Activated CD8-positive, alpha-beta T cell treated with anti-CD3 and anti-CD28 coated beads, Interleukin-2, amount 10 ng/mL, durations not matched to agents 7 days and 5 days (primary cell): ENCODE results near the gene TRIM54. TPM values are rescaled to one million over a fixed set of nuclear protein-coding genes. Genes with fewer than 3 reads are reported as not detected.
"Not testable (repeated sequence)": the region's sequence is repeated elsewhere in the genome, so short reads cannot be mapped to it uniquely, and the experiment has no call there.

Source experiments
- ATAC-seq: fragments of 150-1000 bp; cut with Tn5 transposase; one replicate; pipeline ENCODE4 v1.10.0; 2021; ENCODE audit warnings: moderate library complexity
- CTCF ChIA-PET: fragments of 350-600 bp; sonication (Branson Sonifier 250); formaldehyde crosslinking; loops from one replicate; lab custom pipeline; 2021; ENCODE audit warnings: antibody characterized with exemption; lab: Charles Lee
- POLR2A ChIA-PET: fragments of 350-600 bp; sonication (Branson Sonifier 250); formaldehyde crosslinking; loops from one replicate; lab custom pipeline; 2021; ENCODE audit warnings: antibody characterized with exemption; lab: Charles Lee
- DNase-seq: peaks from one replicate; pipeline ENCODE4 v3.0.0-alpha.2; 2020
- H3K27ac Mint-ChIP-seq: one replicate; pipeline ENCODE4 v1.8.0; 2021; ENCODE audit warnings: mild to moderate bottlenecking, mixed read lengths
- H3K27me3 Mint-ChIP-seq: one replicate; pipeline ENCODE4 v1.8.0; 2021; ENCODE audit warnings: low read depth, mixed read lengths
- H3K36me3 Mint-ChIP-seq: one replicate; pipeline ENCODE4 v1.8.0; 2021; ENCODE audit warnings: low read depth, mixed read lengths
- H3K4me1 Mint-ChIP-seq: one replicate; pipeline ENCODE4 v1.8.0; 2021; ENCODE audit warnings: low read depth, mixed read lengths
- H3K4me3 Mint-ChIP-seq: one replicate; pipeline ENCODE4 v1.8.0; 2021; ENCODE audit warnings: mild to moderate bottlenecking, mixed read lengths
- H3K9me3 Mint-ChIP-seq: one replicate; pipeline ENCODE4 v1.8.0; 2022; ENCODE audit warnings: mixed read lengths; ENCODE audit not compliant: insufficient read depth
- total RNA-seq, 2 experiments: library from RNA; stranded (reverse); gene quantifications; one replicate each; pipeline ENCODE4 v1.2.3, GENCODE V29; 2021

The TRIM54 gene
- total RNA-seq, 2 experiments from 2014 or later: 0.26 to 0.31 TPM

DNA sequence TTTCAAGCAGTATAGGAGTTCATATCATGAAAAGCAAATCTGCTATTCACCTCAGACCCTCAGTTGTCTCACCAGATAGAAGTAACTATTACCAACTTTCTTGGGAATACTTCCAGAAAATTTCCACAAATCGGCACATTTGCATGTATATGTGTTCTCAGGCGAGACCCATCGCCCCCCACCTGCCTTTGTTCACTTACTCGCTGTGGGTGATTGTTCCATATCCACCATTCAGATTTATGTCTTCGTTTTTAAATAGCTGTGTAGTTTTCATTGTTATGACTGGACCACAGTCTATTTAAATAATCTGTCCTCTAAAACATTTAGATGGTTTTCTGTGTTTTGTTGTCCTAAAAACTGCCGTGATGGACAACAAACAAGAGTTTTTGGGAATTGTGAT is 3.3 kb downstream of the TRIM54 start:
- Mint-ChIP-seq H3K4me1 (no peaks in the 10 kb centered on the region), H3K36me3 (no peaks in the 10 kb centered on the region), H3K27ac (no peak overlapping the region), H3K27me3 (peaks cover 46% of the 10 kb centered on the region), H3K9me3 (no peaks in the 10 kb centered on the region), H3K4me3 (no peak overlapping the region)
- DNase-seq: no peak
- ChIA-PET CTCF (interaction anchor here (7.2 kb wide), 1 partner anchor 17 kb away, joined by 74 read pairs; no protein-coding TSS in a partner anchor), POLR2A (no interaction called here)
- ATAC-seq: no peak

DNA sequence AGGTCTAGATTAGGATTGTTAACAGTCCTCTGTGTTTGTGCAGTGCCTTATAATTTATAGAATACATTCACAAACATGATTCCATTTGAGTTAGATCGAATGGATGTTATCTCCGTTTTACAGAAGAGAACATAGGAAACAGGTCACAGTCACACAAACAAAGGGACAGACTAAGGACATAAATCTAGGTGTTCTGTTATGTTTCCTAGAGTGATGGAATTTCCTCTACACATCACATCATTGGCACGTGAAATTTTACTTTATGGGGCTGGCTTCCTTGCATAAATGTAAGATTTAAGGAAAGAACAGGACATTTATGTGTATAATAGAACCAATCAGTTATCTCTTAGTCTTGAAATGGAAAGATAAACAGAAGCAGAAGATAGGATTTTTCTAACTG is 6.4 kb downstream of the TRIM54 start:
- peaks cover 49% of the 10 kb centered on the region for H3K27me3 Mint-ChIP-seq
- no peak for DNase-seq
- POLR2A ChIA-PET: no interaction called here
- H3K4me1 Mint-ChIP-seq: peaks cover 2% of the 10 kb centered on the region
- no peak overlapping the region for H3K4me3 Mint-ChIP-seq
- CTCF ChIA-PET: interaction anchor here (0.7 to 7.3 kb wide), 4 partner anchors 8 to 23 kb away, joined by 3 to 61 read pairs (median 16); partner anchors contain the start of gene TRIM54
- no peaks in the 10 kb centered on the region for H3K9me3 Mint-ChIP-seq
- ATAC-seq: no peak
- H3K36me3 Mint-ChIP-seq: no peaks in the 10 kb centered on the region
- no peak overlapping the region for H3K27ac Mint-ChIP-seq

GRCh38 chr2:27290549-27290948 is 8.3 kb downstream of the TRIM54 start:
- no peak for ATAC-seq
- Mint-ChIP-seq H3K36me3 (no peaks in the 10 kb centered on the region), H3K9me3 (no peaks in the 10 kb centered on the region), H3K27ac (no peak overlapping the region), H3K4me1 (peaks cover 2% of the 10 kb centered on the region), H3K27me3 (peaks cover 37% of the 10 kb centered on the region), H3K4me3 (no peak overlapping the region)
- CTCF ChIA-PET: interaction anchor here (0.8 to 7.3 kb wide), 3 partner anchors 10 to 13 kb away, joined by 3 to 61 read pairs (median 23); partner anchors contain the start of gene TRIM54
- POLR2A ChIA-PET: no interaction called here
- no peak for DNase-seq

GRCh38 chr2:27291865-27292264 is 9.6 kb downstream of the TRIM54 start:
- no peaks in the 10 kb centered on the region for H3K36me3 Mint-ChIP-seq
- peaks cover 2% of the 10 kb centered on the region for H3K4me1 Mint-ChIP-seq
- POLR2A ChIA-PET: interaction anchor here (0.9 kb wide), 1 partner anchor 31 kb away, joined by 3 read pairs; the partner anchor contains the start of gene MPV17
- no peak overlapping the region for H3K4me3 Mint-ChIP-seq
- DNase-seq: no peak
- peaks cover 27% of the 10 kb centered on the region for H3K27me3 Mint-ChIP-seq
- ATAC-seq: no peak
- no peaks in the 10 kb centered on the region for H3K9me3 Mint-ChIP-seq
- no peak overlapping the region for H3K27ac Mint-ChIP-seq
- CTCF ChIA-PET: interaction anchor here (1.2 to 7.3 kb wide), 5 partner anchors 9 to 330 kb away, joined by 3 to 61 read pairs (median 4); partner anchors contain the start of gene TRIM54

- POLR2A ChIA-PET: no interaction called here
- Mint-ChIP-seq H3K4me3 (no peak overlapping the region), H3K27ac (no peak overlapping the region)
Measured at GRCh38 chr2:27294928-27295327, 12.7 kb downstream of the TRIM54 start.

GRCh38 chr2:27296481-27296880 is 14.3 kb downstream of the TRIM54 start:
- Mint-ChIP-seq H3K36me3 (no peaks in the 10 kb centered on the region), H3K4me1 (no peaks in the 10 kb centered on the region), H3K27ac (no peak overlapping the region), H3K27me3 (peaks cover 14% of the 10 kb centered on the region), H3K4me3 (no peak overlapping the region), H3K9me3 (no peaks in the 10 kb centered on the region)
- DNase-seq: no peak
- ChIA-PET POLR2A (no interaction called here), CTCF (interaction anchor here (0.9 to 2.4 kb wide), 3 partner anchors 17 to 81 kb away, joined by 3 to 11 read pairs (median 3); no protein-coding TSS in a partner anchor)
- ATAC-seq: no peak

More at GRCh38 chr2:27294928-27295327, 12.7 kb downstream of the TRIM54 start:
- Mint-ChIP-seq H3K36me3 (no peaks in the 10 kb centered on the region), H3K9me3 (no peaks in the 10 kb centered on the region), H3K27me3 (peaks cover 15% of the 10 kb centered on the region), H3K4me1 (peaks cover 2% of the 10 kb centered on the region)
- no peak for DNase-seq
- ATAC-seq: no peak
- CTCF ChIA-PET: interaction anchor here (3.9 kb wide), 1 partner anchor 8 kb away, joined by 36 read pairs; no protein-coding TSS in a partner anchor

DNA sequence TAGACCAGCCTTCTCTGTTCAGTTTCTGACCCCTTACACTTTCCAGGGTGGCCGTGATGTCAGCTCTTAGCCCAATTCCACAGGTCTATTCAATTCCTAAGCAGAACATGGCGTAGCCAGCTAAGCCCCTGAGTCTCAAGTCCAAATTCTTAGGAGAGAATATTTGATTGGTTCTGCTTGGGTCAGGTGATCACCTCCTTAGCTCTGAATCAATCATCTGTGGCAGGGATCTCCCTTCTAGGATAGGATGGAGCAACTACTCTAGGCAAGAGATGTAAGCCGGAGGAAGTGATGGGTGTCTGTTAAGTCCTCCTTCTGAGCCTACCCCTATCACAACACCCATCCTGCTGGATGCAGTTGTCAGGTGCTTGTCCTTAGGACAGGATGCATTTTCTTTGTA is 15.0 kb downstream of the TRIM54 start:
- no peak overlapping the region for H3K4me3 Mint-ChIP-seq
- ChIA-PET CTCF (interaction anchor here (0.9 to 2.4 kb wide), 3 partner anchors 17 to 81 kb away, joined by 3 to 11 read pairs (median 3); no protein-coding TSS in a partner anchor), POLR2A (no interaction called here)

DNA sequence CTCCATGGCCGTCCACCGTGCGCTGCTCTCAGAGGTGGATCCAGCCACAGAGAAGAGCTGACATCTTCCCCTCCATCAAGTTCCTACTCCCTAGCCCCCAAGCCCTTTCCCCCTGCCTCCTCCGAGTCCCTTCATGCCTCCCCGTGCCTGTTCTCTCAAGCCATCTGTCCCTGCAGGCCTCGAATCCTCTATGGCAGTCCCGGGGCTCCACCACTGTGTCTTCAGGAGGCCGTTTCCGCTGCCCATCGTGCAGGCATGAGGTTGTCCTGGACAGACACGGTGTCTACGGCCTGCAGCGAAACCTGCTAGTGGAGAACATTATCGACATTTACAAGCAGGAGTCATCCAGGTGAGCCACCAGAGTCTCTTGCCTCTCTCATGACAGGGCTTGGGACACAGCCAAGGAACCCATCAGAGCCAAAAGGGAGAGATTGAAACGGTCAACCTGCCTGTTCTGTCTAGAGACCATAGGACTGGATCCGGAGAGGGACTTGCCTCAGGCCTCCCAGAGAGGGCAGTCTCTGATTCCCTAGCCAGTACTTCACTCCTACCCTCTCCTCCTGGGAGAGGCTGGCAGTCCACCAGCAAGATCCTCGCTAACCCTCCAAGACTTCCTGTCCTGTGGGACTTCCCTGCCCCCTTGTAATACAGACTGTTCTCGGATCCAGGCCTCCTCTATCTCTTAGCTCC is 16.3 kb downstream of the TRIM54 start:
- POLR2A ChIA-PET: no interaction called here

More for the DNA sequence above, 15.0 kb downstream of the TRIM54 start:
- Mint-ChIP-seq H3K27me3 (peaks cover 8% of the 10 kb centered on the region), H3K36me3 (no peaks in the 10 kb centered on the region), H3K9me3 (no peaks in the 10 kb centered on the region), H3K27ac (no peak overlapping the region), H3K4me1 (no peaks in the 10 kb centered on the region)
- DNase-seq (no peak), ATAC-seq (no peak)

DNA sequence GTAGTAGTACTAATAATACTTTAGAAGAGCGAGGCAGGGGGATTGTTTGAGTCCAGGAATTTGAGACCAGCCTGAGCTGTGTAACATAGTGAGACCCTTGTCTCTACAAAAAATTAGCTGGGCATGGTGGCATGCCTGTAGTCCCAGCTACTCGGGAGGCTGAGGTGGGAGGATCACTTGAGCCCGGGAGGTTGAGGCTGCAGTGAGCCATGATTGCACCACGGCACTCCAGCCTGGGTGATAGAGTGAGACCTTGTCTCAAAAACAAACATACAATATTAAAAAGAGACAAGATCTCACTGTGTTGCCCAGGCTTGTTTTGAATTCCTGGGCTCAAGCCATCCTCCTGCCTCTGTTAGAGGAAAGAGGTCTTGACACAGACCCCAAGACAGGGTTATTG is 18.4 kb downstream of the TRIM54 start:
- not testable (repeated sequence) for H3K27me3 Mint-ChIP-seq, H3K4me3 Mint-ChIP-seq, ATAC-seq, H3K4me1 Mint-ChIP-seq, H3K9me3 Mint-ChIP-seq, H3K36me3 Mint-ChIP-seq, DNase-seq, H3K27ac Mint-ChIP-seq
- ChIA-PET POLR2A (interaction anchor here (0.6 kb wide), 1 partner anchor 29 kb away, joined by 3 read pairs; no protein-coding TSS in a partner anchor), CTCF (interaction anchor here (0.6 to 5.0 kb wide), 7 partner anchors 9 to 213 kb away, joined by 3 to 74 read pairs (median 4); partner anchors contain the start of genes SLC30A3 and TRIM54)

More for the DNA sequence above, 16.3 kb downstream of the TRIM54 start:
- no peaks in the 10 kb centered on the region for H3K9me3 Mint-ChIP-seq
- CTCF ChIA-PET: no interaction called here
- no peak for ATAC-seq
- H3K4me3 Mint-ChIP-seq: no peak overlapping the region
- no peaks in the 10 kb centered on the region for H3K36me3 Mint-ChIP-seq
- H3K27me3 Mint-ChIP-seq: no peaks in the 10 kb centered on the region
- H3K4me1 Mint-ChIP-seq: peaks cover 5% of the 10 kb centered on the region
- H3K27ac Mint-ChIP-seq: no peak overlapping the region
- DNase-seq: no peak

- Mint-ChIP-seq H3K27me3 (peaks cover 4% of the 10 kb centered on the region), H3K36me3 (no peaks in the 10 kb centered on the region), H3K4me1 (peaks cover 13% of the 10 kb centered on the region), H3K27ac (peak overlapping the region; percentile 58), H3K4me3 (peak overlapping the region; percentile 56), H3K9me3 (no peaks in the 10 kb centered on the region)
- POLR2A ChIA-PET: interaction anchor here (0.6 to 1.8 kb wide), 3 partner anchors 15 to 170 kb away, joined by 3 to 6 read pairs (median 5); partner anchors contain the start of gene MPV17
- CTCF ChIA-PET: interaction anchor here (0.6 to 5.0 kb wide), 52 partner anchors 9 to 532 kb away, joined by 3 to 74 read pairs (median 6); partner anchors contain the start of genes ABHD1, KHK, MPV17 and NRBP1
- ATAC-seq: peak; percentile 57
- DNase-seq: peak; percentile 66
Measured at GRCh38 chr2:27303093-27304025, 21.1 kb downstream of the TRIM54 start.
